Heart left ventricle (tissue), 16 donors: ENCODE results near the gene KCNV2. TPM values are rescaled to one million over a fixed set of nuclear protein-coding genes. Genes with fewer than 3 reads are reported as not detected.

ENCODE experiments used
- ATAC-seq, 4 donors: fragments of 200-7000 bp; cut with Tn5 transposase; one replicate each; pipeline ENCODE4 v1.9.1; 2020 to 2022; ENCODE audit warnings: moderate library complexity in 4 of 4, mild to moderate bottlenecking in 3 of 4, moderate number of reproducible peaks in 1 of 4
- DNase-seq, 5 donors: peaks; one replicate each; pipeline ENCODE4 v3.0.0-alpha.2; 2020
- H3K27ac ChIP-seq, 12 donors: fragments of 200-600 bp; sonication (generic) in 4 of 12; one replicate each; pipeline versions ENCODE4 v1.5.0 to v1.8.0; 2016 to 2022; ENCODE audit warnings: mild to moderate bottlenecking in 2 of 12
- H3K27me3 ChIP-seq, 9 donors: fragments of 200-600 bp; sonication (generic) in 2 of 9; one replicate each; pipeline versions ENCODE4 v1.5.1 to v1.8.0; 2016 to 2022; ENCODE audit warnings: mild to moderate bottlenecking in 3 of 9
- H3K36me3 ChIP-seq, 9 donors: fragments of 200-600 bp; sonication (generic) in 2 of 9; one replicate each; pipeline versions ENCODE4 v1.5.0 to v1.8.0; 2018 to 2022; ENCODE audit warnings: mild to moderate bottlenecking in 2 of 9
- H3K4me1 ChIP-seq, 12 donors: fragments of 200-600 bp; sonication (generic) in 4 of 12; one replicate each; pipeline versions ENCODE4 v1.5.0 to v1.8.0; 2016 to 2022; ENCODE audit warnings: mild to moderate bottlenecking in 3 of 12
- H3K4me3 ChIP-seq, 12 donors: fragments of 200-600 bp; sonication (generic) in 4 of 12; one replicate each; pipeline versions ENCODE4 v1.5.0 to v1.8.0; 2017 to 2022; ENCODE audit warnings: mild to moderate bottlenecking in 9 of 12, moderate library complexity in 4 of 12
- H3K9me3 ChIP-seq, 12 donors: fragments of 200-600 bp; sonication (generic) in 4 of 12; one replicate each; pipeline versions ENCODE4 v1.5.0 to v1.8.0; 2016 to 2022; ENCODE audit warnings: mild to moderate bottlenecking in 1 of 12
- CTCF ChIP-seq, 12 donors: fragments of 200-600 bp; sonication (generic) in 4 of 12; IDR thresholded peaks; one replicate each; pipeline versions ENCODE4 v1.5.0 to v1.8.0; 2018 to 2022; ENCODE audit warnings: antibody characterized with exemption in 12 of 12, mild to moderate bottlenecking in 5 of 12
- POLR2A ChIP-seq, 2 donors: fragments of 450-650 bp; IDR thresholded peaks; one replicate each; pipeline ENCODE4 v1.6.1; 2017; ENCODE audit warnings: antibody characterized with exemption in 2 of 2, mild to moderate bottlenecking in 2 of 2, moderate library complexity in 2 of 2
- WGBS, 4 donors: extraction: QIAGEN DNeasy Blood & Tissue Kit in 2 of 4; methylation state at CpG; one replicate each; pipeline versions ENCODE4 v1.1.5 to v1.1.7; 2013 to 2018; 5-methylcytosine and 5-hydroxymethylcytosine counted together
- intact Hi-C, 10 donors: fragments of 100-400 bp; cut with DNase I; formaldehyde crosslinking; loops; one replicate each; pipeline versions ENCODE4 v1.11.1 to v1.14.2; 2022
- polyA plus RNA-seq, 2 donors: library from polyadenylated mRNA; stranded (reverse); fragments of 200-250 nt; gene quantifications; one replicate each; pipeline ENCODE4 v1.2.3, GENCODE V29; 2013
- total RNA-seq, 9 donors: library from RNA; depleted of rRNA in 2 of 9; stranded (reverse); fragments of >200 nt in 2 of 9; fragmentation: NEBNext Ultra II Directional in 3 of 9; extraction: Animal tissue kit (Norgen Biotek cat#: 25700) in 3 of 9; gene quantifications; one replicate each; pipeline versions ENCODE4 v1.1.0 to v1.2.4, GENCODE V29; 2016 to 2023
- donor health status: ischemic (EF 13 %, LVEDD 7.1; RV severe dilation, severe dysfunction).
- donor health status: healthy with polysubstance abuse.
- donor health status: DM: no; HTN: yes; CAD: no.
- donor health status: DM: no; HTN: no; CAD: no.
- donor health status: ischemic (EF 25% LVEDD 6.9; RV normal size, moderate dysfunction).
- donor health status: ischemic (EF 25% LVEDD 5.7; RV mildly dilated, moderate dysfunction).
- donor health status: healthy.
- donor health status: DM: yes; HTN: yes; CAD: no.
- donor health status: ischemic (EF 35%, LVEDD 5.7; RV mildly dilated, moderate dysfunction).
- donor health status: nonischemic (EF 11% LVEDD 7.7; RV severe dilation, severe dysfunction).
- donor health status: DM: yes; HTN: yes; CAD: no.
- donor health status: PGD.
- donor health status: ischemic (EF 29% LVEDD 5.4; RV normal size, mild dysfunction).
- donor health status: nonischemic (EF 23%, LVEDD 6.1; RV moderate dilation, normal function).

KCNV2 gene
- total and polyA plus RNA-seq, 11 donors, result not detected

- Histone ChIP-seq H3K4me3 (no peak overlapping the region), H3K36me3 (peaks cover 2 to 64% (median 24%) of the 10 kb centered on the region in 9 donors), H3K27me3 (no peaks in the 10 kb centered on the region), H3K27ac (no peak overlapping the region), H3K9me3 (peaks cover 0 to 58% (median 27%) of the 10 kb centered on the region in 12 donors), H3K4me1 (no peaks in the 10 kb centered on the region)
- no peak for TF ChIP-seq CTCF (IDR thresholded peaks at IDR 0.05)
- TF ChIP-seq POLR2A (IDR thresholded peaks at IDR 0.05), result no peak
- DNase-seq (no peak), ATAC-seq (no peak)
- intact Hi-C loops, result no loop called here
- 94 to 98% (median 95%) methylated on average over 3 of the region's 3 CpGs for WGBS, 4 donors
These were observed 60.1 kb downstream of the KCNV2 start for GRCh38 chr9:2777454-2777853.

GRCh38 chr9:2778816-2779215, 61.5 kb downstream of the KCNV2 start:
- Histone ChIP-seq H3K36me3 (peaks cover 2 to 55% (median 21%) of the 10 kb centered on the region in 9 donors), H3K4me1 (no peaks in the 10 kb centered on the region), H3K27ac (no peak overlapping the region), H3K4me3 (no peak overlapping the region), H3K27me3 (no peaks in the 10 kb centered on the region), H3K9me3 (peaks cover 0 to 46% (median 23%) of the 10 kb centered on the region in 12 donors)
- intact Hi-C loops, result no loop called here
- TF ChIP-seq CTCF (IDR thresholded peaks at IDR 0.05) (no peak), POLR2A (IDR thresholded peaks at IDR 0.05) (no peak)
- DNase-seq (no peak), ATAC-seq (no peak)
- 90 to 95% (median 92%) methylated on average over 2 of the region's 2 CpGs for WGBS, 4 donors

Other genes with a start within 250 kb of the KCNV2 start
- gene VLDLR, start 95.7 kb upstream of the KCNV2 start, total RNA-seq, result 100 to 1,000 TPM in 7 of 9 donors, 10 to 100 TPM in 2; 67.9 to 177 (median 119) TPM
- gene VLDLR, start 95.7 kb upstream of the KCNV2 start, polyA plus RNA-seq, result 10 to 100 TPM; 15.1 to 60.1 TPM
- gene PUM3, start 126.6 kb downstream of the KCNV2 start, total RNA-seq, result 10 to 100 TPM in 8 of 9 donors, 1 to 10 TPM in 1; 8.7 to 33.1 (median 14.5) TPM
- 10 to 100 TPM; 10.1 to 20.1 TPM for gene PUM3, start 126.6 kb downstream of the KCNV2 start, polyA plus RNA-seq